Ecto neural progenitor cell (in vitro differentiated cells): ENCODE data around the gene MACO1.
"Not testable (repeated sequence)": the region's sequence is repeated elsewhere in the genome, so short reads cannot be mapped to it uniquely, and the experiment has no call there.

ENCODE experiments used
- DNase-seq: peaks from one replicate; pipeline ENCODE4 v3.0.0-alpha.2; 2018; ENCODE audit warnings: low spot score

The MACO1 gene

DNA sequence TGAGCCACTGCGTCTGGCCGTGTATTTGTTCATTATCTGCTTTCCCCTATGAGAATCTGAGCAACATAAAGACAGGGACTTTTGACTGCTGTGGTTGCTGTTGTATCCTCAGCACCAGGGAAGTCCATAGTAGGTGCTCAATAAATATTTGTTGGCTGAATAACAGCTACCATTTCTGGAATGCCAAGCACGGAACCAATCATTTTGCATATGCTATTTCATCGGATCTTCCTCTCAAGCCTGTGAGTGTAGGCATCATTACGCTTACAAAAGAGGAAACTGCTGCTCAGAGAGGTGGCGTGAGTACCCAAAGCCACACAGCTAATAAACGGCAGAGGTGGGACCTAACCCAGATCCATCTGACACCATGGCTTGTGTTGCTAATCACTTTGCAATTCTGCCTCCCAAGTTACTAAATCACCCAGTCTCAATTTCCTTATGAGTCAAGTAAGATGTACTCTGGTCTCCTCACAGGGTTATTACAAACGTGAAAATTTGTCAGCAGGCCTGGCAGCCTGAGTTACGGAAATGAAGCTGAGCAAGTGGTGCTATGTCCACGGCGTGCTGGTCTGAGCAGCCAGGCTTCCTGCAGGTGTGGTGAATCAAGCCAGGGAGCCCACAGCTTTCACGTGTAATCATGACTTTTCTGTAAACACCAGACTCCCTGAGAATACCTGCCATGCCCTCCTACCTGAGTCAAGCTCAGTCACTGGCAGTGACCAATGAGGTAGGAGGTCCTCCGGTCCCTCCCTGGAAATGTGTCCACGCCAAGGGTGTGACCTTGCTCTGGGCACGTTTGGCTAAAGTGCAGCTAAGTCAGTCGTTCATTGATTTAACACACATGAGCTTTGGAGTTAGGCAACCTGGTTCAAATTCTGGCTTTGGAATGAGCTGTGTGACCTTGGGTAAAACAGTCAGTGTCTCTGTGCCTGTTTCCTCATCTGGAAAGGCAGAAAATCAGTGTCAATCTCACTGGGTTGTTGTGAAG lies 5.3 kb upstream of the MACO1 start:
- DNase-seq = no peak

DNA sequence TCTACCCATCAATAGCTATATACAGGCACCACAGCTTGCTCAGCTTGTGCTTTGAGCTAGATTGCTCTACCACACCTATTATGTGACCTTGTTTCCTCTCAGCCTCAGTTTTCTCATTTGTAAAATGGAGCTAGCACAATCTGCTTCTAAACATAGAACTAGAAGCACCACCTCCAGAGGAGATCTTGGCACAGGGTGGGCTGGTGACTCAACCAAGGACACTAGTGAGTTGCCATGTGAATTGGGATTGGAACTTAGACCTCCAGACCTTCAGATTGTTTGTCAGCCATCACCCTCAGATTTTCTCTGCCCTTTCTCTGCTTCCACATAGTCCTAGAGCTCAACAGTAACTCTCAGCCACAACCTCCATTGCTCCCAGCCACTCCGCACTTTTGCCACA lies 3.0 kb upstream of the MACO1 start:
- DNase-seq = no peak

DNA sequence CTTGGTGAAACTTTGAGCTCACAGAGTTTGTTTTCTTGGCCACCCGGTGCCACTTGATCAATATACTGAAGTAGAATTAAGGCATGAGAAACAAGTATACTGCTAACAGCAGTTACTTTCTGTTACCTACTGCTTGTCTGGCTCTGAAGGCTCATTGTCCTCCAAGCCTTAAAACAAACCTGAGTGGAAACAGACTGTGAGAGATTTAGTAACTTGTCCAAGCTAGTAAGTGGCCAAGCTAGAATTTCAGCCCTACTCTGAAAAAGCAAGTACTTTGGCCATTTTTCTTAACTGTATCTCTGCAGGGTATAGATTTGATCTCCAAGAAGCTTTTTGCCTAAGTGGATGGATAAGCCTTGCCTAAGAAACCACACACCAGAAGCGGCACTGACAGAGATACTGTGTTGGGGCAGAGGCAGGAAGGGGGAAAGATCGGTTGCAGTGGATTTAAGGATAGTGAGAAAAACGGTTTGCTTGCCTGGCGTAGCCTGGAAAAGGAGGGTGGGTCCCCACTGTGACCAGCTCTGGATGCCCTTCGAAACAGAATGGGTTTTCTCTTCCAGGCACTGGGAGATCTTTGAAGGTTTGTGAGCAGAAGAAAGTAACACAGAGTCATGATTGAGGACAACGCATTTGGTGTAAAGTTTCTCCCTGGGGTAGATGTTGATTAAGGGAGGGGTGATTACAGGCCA lies 2.1 kb upstream of the MACO1 start:
- no peak for DNase-seq

DNA sequence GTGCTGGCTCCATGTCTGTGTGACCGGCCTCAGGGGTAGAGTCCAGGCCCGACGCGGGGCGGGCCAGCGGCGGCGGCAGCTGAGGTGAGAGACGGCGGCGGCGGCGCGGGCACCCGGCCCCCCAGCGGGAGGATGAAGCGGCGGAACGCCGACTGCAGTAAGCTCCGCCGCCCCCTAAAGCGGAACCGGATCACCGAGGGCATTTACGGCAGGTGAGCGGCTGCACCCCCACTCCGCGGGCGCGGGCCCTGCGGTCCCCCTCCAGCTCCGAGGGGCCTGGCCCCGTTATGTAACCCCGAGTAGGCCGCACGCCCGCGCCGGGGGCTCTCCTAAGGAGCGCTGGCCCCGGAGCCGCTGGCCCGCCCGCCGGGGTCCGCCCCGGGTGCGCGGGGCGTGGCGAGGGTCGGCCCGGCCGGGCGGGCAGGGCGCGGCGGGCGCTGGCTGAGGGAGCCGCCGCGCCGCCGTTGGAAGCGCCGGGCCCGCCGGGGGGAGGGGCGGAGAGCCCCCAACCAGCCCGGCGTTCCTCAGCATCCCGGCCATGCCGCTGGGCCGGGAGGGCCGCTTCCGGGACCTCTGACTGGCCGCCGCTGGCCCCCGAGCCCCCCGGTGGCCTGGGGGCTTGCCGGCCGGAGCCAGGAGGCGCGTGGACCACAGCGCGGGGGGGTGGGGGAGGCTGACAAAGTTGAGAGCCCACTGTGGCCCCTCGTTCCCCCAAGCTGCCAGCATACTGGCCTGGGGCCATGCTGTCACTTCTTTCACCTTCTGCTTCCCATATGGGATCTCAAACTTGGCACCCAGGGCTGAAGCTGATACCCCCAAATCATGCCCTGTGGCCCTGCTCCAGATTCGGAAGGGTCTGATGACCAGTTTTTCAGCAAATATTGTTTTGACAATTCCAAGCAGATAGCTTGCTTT lies 527 bp downstream of the MACO1 start:
- peak; percentile 64 for DNase-seq

DNA sequence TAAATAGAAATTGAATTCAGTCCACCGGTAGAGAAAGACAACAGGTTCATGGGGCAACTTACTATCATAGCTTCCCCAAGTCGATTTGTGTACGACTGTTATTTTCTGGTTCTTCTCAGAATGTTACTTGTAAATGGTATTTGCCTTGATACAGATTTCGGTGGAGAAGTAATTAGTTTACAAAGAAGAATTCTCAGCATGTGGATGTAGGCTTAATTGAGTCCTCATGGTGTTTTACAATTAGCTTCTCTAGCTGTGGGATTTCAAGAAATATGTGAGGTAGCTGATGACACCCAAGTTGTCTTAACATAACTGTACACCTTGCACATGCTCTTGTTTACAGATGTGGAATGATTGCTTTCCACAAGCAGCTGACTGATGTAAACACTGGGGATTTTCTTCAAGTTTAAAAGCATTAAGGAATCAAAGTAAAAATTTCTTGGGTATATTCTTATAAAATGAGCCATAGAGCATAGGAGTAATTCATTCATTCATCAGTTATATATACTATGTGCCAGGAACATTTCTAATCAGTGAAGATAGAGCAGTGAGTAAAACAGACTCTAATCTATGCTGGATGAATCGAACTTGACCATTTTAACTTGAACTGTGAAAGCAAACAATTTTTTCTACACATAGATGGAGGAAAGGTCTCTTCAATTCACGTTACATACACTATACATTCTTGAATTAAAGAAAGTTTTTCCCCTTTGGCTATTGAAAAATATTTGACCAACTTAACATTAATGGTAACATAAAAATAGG lies 1.4 kb downstream of the MACO1 start:
- DNase-seq = no peak

DNA sequence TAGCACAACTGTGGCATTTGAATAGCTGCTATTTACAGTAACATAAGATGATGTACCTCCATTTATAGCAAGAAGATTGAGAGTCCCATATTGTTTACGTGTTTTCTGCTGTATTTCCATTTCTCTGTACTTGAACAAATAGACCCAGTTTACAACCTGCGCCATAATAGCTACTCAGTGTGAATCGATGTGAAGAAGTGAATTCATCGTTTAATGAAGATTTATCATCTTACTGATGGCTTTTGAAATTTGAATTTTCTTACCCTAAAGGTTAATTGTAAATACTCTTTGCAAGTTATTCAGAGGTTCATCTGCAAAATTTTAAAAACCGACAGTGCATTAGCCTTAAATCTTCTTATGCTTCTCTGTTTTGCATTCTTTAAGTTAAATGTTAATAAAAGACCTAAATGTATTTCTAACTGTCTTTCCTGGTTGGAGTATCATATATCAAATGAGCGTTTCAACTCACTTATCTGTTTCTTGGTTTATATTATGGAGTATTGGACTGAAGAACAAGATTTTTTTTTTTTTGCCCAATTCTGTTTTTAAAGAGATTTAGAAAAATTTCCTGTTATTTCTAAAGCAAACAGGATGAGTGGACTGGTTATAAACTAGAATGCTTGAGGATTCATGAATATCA lies 2.2 kb downstream of the MACO1 start:
- DNase-seq = no peak

DNA sequence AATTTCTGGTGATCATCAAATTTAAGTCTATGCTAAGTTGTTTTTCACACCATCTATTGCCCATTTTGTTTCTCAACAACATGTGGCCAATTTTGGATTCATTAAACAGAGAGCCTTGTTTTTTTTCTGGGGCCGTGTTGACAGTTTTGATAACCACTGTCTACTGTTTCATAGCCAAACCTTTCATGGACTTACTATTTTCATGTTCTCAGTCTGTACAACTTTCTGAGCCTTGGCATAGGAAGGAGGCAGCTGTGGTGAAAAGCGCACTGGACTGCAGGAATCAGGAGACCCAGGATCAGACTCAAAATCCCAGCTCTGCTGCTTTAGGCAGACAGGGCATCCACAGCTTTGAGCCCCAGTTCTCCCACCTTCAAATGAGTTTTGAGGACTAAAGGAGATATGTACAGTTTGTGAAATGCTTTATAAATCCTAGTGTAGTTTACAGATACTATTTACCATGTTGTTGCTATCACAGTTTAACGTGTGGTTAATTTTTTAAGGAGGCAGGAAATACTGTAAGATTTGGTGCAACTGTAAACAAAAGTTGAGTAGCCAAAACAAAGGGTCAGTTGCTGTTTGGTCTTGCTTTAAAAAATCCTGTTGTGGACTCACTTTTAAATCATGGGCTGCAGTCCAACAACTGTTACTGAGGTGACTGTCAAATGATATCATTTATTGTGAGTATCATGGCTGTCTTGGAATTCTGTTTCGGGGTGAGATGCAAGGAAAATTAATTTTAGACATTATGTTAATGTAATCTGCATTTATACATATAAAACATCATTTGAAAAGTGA lies 2.9 kb downstream of the MACO1 start:
- no peak for DNase-seq

DNA sequence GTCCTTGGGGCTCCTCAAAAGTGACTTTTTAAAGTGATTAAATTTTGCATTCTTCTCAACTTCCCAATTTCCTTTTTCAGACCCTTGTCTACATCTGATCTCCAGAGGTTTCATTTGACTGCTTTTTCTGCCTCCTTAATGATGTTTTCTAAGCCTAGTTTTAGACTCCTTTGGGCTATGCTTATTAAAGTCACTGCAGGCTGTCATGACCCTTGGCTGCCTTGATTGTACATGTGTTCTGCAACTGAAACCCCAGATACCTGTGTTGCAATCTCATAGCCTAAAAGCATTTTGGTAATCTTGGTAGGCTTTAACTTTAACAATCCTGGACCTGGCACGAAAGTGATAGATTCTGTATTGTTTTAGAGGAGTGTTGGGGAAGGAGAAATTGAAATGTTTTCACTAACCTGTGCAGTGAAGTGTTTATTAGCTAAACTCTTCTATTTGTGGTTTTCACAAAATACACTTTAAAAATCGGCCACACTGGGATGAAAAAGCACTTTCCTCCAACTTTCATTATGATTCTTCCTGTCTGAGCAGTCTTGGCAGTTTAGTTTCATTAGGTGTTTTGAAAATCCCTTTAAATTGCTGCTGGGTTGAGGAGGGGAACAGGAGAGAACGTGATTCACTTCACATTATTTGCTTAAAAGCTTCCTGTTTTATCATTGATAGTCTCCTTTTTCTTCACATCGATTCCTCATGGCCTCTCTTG lies 4.9 kb downstream of the MACO1 start:
- no peak for DNase-seq

DNA sequence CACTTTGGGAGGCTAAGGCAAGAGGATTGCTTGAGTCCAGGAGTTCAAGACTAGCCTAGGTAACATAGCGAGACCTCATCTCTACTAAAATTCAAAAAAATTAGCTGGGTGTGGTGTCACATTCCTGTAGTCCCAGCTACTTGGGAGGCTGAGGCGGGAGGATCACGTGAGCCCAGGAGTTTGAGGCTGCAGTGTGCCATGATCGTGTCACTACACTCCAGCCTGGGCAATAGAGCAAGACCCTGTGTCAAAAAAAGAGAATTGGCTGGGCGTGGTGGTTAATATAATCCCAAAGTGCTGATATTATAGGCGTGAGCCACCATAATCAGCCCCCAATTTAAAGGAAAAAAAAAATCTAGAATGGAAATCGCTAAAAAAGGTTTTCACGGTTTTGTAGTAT lies 7.0 kb downstream of the MACO1 start:
- DNase-seq = no peak

DNA sequence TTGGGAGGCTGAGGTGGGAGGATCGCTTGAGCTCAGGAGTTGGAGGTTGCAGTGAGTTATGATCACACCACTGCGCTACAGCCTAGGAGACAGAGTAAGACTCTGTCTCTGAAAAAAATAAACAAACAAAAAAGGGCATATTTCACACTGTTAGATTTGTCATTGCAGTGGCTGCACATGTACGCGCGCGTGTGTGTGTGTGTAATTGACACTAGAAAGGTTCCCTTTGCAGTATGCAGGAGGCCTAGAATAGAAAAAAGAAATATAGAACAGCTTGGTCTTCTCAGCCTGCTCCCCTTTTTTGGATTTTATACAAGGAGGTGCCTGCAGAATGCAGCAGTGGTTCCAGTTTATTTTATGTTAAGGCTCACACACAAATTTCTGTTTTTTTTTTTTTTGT lies 8.6 kb downstream of the MACO1 start:
- DNase-seq = no peak

DNA sequence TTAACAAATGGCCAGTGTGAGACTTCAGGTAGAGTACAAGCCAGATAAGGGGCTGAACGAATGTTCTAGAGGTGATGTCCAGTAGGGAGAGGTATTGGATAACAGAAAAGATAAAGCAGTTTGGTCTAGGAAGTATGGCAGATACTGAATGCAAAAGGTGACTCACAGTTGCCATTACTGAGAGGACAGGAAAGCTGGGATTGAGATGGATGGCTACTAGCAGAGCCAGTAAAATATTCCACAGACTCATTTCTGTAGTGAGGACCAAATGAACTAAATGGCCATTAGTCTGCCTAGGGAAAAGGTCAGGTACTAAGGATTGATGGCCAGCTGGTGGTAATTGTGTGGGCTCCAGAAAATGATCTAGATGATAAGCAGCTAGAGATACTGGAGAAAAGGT lies 11.5 kb downstream of the MACO1 start:
- DNase-seq = no peak

DNA sequence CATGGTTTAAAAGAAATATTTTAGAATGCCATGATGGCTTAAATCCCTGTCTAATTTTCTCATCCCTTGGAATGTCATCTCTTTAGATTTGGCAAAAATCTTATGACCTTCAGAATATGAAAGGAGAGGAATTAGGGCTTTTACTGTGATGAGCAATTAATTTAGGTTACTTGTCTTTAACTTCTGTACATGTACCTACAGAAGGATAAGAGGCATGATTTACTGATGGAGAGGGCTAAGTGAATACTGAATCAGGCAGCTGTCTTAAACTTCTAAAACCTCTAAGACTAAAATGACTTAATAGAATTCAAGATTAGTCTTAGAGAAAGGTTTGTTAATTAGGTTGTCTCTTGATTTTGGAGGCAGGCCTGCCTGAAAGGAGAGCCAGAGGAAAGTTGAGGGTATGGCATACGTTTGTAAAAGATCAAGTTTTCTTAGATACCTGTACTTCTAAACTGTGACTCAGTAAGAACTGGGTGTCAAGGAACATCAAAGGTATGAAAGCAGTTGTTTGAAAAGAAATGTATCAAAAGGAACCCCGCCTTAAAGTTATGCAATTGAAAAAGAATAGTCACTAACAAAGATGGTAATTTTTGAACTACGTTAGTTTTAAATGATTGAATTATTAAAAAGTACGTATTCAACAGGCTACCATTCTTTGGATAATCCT lies 12.5 kb downstream of the MACO1 start:
- no peak for DNase-seq

DNA sequence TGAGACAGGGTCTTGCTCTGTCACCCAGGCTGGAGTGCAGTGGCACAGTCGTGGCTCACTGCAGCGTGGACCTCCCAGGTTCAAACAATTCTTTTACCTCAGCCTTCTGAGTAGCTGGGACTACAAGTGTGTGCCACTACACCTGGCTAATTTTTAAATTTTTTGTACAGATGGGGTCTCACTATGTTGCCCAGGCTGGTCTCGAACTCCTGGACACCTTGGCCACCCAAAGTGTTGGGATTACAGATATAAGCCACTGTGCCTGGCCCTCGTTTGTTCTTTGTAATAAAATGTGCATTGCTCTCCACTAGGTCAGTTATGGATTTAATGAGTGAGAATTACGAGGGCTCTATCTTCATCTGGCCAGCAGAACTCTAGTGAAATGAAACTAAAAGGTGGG lies 13.9 kb downstream of the MACO1 start:
- not testable (repeated sequence) for DNase-seq

DNA sequence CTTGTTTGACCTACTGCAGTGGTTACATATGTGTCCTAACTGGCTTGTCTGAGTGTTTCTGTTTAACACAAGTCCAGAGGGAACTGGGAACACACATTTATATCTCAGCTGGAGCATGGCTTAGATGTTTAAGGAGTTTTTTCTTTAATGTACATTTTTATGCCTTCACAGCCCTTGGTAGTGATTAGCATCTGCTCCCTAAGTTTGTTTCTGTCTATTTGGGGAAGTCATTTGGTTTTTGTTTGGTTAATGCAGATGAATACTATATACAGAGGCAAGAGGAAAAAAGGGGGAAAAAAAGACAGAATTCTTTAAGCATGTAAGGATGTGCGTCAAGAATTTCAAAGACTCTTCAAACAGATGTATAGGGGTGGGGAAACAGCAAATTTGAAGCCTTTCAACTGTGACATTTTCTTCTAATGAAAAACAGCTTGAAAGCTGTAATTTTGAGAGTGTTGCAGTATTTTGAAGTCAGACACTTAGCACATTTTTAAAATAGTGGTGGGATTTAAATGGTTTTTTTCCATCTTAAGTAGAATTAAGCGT lies 15.4 kb downstream of the MACO1 start:
- no peak for DNase-seq

DNA sequence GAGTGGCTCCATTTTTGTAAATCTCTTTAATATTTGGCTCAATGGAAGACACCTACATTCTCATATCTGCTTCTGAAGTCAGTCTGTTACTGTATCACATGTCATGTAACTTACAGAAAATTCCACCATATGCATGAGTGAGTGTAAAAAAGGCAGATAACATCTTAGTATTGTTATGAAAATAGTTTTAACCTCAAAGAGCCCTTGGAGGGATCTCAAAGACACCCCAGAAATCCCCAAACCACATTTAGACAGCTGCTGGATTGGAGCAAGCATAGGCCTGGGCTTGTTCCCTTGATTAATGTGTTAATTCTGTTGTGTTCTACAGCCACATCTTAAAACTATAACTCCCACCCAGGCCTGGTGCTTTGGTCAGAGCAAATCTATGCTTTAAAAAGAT lies 16.9 kb downstream of the MACO1 start:
- DNase-seq = no peak

DNA sequence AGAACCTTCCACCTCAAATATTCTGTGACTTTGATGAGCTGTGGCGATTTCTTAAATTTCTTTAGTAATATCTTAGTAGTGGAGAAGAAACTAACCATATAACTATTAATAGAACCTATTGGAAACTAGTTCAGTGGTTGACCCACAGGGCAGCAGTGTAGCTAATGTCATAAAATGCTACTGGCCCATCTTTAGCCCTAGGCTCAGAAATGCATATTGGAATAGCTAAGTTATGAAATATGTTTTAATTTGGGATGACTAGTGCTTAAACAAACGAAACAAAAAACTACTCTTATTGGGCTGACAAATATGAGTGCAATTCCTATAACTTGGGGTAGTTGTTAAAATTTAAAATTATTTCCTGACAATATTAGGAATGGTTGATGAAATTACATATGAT lies 20.2 kb downstream of the MACO1 start:
- DNase-seq = no peak

DNA sequence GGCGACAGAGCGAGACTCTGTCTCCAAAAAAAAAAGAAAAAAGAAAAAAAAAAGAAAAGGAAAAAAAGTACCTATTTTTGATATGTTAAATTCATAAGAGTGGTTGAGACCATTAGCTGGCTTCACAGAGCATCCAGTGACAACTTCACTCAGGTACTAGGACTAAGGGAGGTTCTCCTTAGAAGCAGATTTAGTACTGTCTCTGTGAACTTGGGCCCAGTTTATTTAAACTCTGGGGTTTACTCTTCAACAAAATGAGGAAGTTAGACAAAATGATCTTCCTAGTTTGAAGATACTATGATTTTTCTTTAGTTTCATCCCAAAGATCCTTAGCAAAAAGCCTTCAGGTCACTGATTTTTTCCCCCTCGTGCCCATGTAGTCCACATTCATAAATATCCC lies 21.2 kb downstream of the MACO1 start:
- no peak for DNase-seq

DNA sequence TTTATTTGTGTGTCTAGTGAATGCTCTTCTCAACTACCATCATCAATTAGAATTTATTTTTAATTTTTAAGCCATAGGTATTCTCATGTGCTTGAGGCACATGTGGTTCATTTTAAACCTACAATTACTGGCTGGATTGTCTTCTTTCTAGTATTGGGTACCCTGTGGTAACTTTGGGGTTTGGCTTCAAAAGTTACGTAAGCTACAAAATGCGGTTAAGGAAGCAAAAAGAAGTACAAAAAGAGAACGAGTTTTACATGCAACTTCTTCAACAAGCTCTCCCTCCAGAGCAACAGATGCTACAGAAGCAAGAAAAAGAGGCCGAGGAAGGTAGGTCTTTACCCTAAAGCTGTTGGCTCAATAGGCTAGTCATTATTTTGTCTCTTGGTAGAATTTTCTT lies 25.8 kb downstream of the MACO1 start:
- DNase-seq = no peak
